Sigmoid colon (tissue), 4 donors: ENCODE measurements around the gene CNTN4.

Source experiments
- CTCF ChIP-seq, 4 experiments: fragments of 450-650 bp in 3 of 4; fragments of 200-600 bp in 1 of 4; IDR thresholded peaks; one replicate each; pipeline ENCODE4 v1.5.1; 2016 to 2019; ENCODE audit warnings: antibody characterized with exemption in 4 of 4, mild to moderate bottlenecking in 3 of 4, moderate library complexity in 2 of 4
- EP300 ChIP-seq, 4 donors: sonication (generic); formaldehyde crosslinking; IDR thresholded peaks; one replicate each; pipeline ENCODE4 v1.6.1; 2017; ENCODE audit warnings: antibody characterized with exemption in 4 of 4
- POLR2A ChIP-seq, 2 donors: fragments of 450-650 bp; IDR thresholded peaks; one replicate each; pipeline ENCODE4 v1.6.1; 2016; ENCODE audit warnings: antibody characterized with exemption in 2 of 2, mild to moderate bottlenecking in 2 of 2, moderate library complexity in 2 of 2

DNA sequence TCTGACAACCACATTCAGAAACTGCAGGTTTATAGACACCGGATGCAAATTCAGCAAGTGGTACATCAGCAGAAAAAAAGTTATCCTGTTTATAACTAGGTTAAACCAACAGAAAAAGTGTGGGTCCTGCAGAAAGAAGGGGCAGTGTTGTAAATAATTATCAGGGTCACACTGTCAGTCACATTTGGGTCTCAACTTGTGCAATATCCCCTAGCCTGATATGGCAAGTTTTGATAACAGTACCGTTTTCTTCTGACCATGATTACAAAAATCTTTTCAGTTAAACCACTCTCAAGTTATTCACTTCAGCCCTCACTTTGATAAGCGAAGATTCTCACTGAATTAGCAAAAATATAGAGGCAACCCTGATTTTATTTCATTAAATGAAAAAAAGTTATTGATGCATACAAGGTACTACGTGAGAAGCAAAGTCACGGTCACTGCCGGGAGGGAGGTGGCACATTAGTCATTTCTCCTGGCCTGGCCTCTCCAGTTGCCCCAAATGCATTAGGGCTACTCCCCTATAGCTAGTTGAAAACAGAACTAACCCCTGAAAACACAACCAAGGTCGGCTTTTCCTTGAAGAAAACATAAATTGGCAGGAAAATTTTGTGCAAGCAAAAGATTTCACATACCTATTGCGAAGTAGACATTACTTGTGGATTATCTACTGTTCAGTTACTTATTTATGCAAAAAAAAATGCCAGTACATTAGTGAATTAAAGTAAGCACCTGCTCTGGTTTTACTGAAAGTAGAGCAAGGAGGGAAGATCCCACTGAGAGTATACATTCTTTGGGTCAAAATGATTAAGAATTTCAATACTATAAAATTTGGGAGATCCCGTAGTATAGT is 982.9 kb downstream of the CNTN4 start:
- TF ChIP-seq POLR2A (IDR thresholded peaks at IDR 0.05) (no peak), CTCF (IDR thresholded peaks at IDR 0.05) (no peak), EP300 (IDR thresholded peaks at IDR 0.05) (no peak)
